ENCODE measurements around the gene ARL1. TPM values are rescaled to one million over a fixed set of nuclear protein-coding genes. Genes with fewer than 3 reads are reported as not detected.
"Not testable (repeated sequence)": the region's sequence is repeated elsewhere in the genome, so short reads cannot be mapped to it uniquely, and the experiment has no call there.

Gene ARL1
- total and polyA plus RNA-seq, 2 donors (not counting 1 experiment from before 2014, with no cell fraction given): 13.8 to 40.7 TPM

DNA sequence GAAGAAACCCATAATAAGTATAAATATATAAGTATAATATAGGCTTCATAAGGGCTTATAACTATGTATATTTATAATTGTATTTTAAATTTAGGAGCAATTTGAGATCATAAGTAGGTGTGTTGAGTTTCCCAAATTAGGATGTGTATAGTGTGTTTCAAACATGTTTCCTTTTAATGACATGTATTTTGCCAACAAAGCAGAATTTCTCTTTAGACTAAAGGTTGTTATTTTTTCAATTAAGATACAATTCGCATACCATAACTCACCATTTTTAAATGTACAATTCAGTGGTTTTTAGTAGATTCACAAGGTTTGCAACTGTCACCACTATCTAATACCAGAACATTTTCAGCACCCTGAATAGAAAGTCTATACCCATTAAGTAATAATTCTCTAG, 7.7 kb upstream of the ARL1 start:
- TF ChIP-seq, protein P1, sequence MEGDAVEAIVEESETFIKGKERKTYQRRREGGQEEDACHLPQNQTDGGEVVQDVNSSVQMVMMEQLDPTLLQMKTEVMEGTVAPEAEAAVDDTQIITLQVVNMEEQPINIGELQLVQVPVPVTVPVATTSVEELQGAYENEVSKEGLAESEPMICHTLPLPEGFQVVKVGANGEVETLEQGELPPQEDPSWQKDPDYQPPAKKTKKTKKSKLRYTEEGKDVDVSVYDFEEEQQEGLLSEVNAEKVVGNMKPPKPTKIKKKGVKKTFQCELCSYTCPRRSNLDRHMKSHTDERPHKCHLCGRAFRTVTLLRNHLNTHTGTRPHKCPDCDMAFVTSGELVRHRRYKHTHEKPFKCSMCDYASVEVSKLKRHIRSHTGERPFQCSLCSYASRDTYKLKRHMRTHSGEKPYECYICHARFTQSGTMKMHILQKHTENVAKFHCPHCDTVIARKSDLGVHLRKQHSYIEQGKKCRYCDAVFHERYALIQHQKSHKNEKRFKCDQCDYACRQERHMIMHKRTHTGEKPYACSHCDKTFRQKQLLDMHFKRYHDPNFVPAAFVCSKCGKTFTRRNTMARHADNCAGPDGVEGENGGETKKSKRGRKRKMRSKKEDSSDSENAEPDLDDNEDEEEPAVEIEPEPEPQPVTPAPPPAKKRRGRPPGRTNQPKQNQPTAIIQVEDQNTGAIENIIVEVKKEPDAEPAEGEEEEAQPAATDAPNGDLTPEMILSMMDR (IDR thresholded peaks at IDR 0.05): no peak
- no peak for TF ChIP-seq EZH2 (IDR thresholded peaks at IDR 0.05; ENCODE audit: borderline replicate concordance, insufficient read depth, low read depth, low read length, poor library complexity, severe bottlenecking)
- H3K36me3 ChIP-seq (replicated peaks in 1 of 2; ENCODE audit: control extremely low read depth in 1 of 2, control insufficient read depth in 1 of 2, extremely low read depth in 1 of 2, insufficient read depth in 2 of 2, low read length in 1 of 2): no peaks in the 10 kb centered on the region
- POLR2A ChIA-PET: no interaction called here
- DNase-seq (no peak), ATAC-seq (ENCODE audit: low read depth) (no peak)
- no peak overlapping the region for H3K4me2 ChIP-seq (replicated peaks; ENCODE audit: low read depth, low read length, poor library complexity, severe bottlenecking)
- Mint-ChIP-seq H3K27me3 (peaks cover 5% of the 10 kb centered on the region), H3K4me1 (no peaks in the 10 kb centered on the region), H3K4me3 (no peak overlapping the region), H3K9me3 (ENCODE audit: insufficient read depth) (no peaks in the 10 kb centered on the region), H3K27ac (no peak overlapping the region)
- CTCF ChIA-PET: interaction anchor here (0.7 to 1.6 kb wide), 22 partner anchors 9 to 1069 kb away, joined by 3 to 47 read pairs (median 4); partner anchors contain the start of gene GNPTAB
- no peak overlapping the region for H3K9ac ChIP-seq (ENCODE audit: low read length)
- no peaks in the 10 kb centered on the region for H3K9me3 ChIP-seq (ENCODE audit: control extremely low read depth in 1 of 3, control insufficient read depth in 2 of 3, insufficient read depth in 1 of 3, low read length in 2 of 3)
- no peaks in the 10 kb centered on the region for H3K79me2 ChIP-seq (ENCODE audit: control insufficient read depth, insufficient read depth, low read length)
- H2AFZ ChIP-seq (ENCODE audit: insufficient read depth, low read depth, low read length, poor library complexity, severe bottlenecking): no peak overlapping the region
- H4K20me1 ChIP-seq (ENCODE audit: control insufficient read depth, insufficient read depth, low read length, poor library complexity, severe bottlenecking): no peaks in the 10 kb centered on the region
- no CpG with 5 or more reads among the region's 1 CpG for WGBS (ENCODE audit: insufficient coverage)
- H3K27me3 ChIP-seq (replicated peaks in 1 of 4; ENCODE audit: control extremely low read depth in 1 of 4, control insufficient read depth in 3 of 4, insufficient read depth in 4 of 4, low read length in 3 of 4): peaks cover 0 to 3% (median 0%) of the 10 kb centered on the region in 4 experiments
- H3K4me3 ChIP-seq (ENCODE audit: control extremely low read depth in 1 of 5, extremely low read depth in 1 of 5, insufficient read depth in 1 of 5, low read depth in 2 of 5, low read length in 4 of 5): no peak overlapping the region
- H3K27ac ChIP-seq (ENCODE audit: low read length in 2 of 2): no peak overlapping the region
- H3K4me1 ChIP-seq (ENCODE audit: control insufficient read depth in 2 of 2, insufficient read depth in 2 of 2, low read length in 2 of 2): no peaks in the 10 kb centered on the region
- intact Hi-C loops (cut with micrococcal nuclease): loop anchor here (2.0 kb wide), 2 partner anchors 358 to 416 kb away; partner anchors contain the start of gene GNPTAB

DNA sequence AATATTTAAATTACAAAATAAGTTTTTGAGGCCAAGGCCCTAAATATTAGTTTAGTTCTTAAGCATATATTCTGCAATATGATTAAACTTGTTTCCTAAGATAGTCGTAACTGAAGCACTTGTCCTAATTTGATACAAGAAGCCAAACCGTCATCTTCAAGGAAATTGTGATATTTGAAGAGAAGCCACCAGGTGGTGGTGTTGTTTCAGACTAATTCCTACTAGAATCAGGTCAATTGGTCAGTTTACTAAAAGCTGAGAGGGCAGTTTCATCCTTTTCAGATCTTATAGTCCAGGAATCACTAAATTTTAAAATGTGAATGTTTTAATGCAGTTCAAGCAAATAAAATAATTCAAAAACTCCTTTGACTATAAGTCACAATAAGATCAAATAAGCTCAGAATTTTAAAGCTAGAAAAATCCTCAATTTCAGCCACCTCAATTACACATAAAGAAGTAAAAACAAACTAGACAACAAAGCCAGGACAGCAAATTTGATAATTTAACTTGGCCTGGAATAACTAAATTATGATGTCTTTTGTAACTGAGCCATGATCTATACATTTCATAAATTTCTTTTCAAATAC, 7.1 kb upstream of the ARL1 start:
- no peaks in the 10 kb centered on the region for H3K36me3 ChIP-seq (replicated peaks in 1 of 2; ENCODE audit: control extremely low read depth in 1 of 2, control insufficient read depth in 1 of 2, extremely low read depth in 1 of 2, insufficient read depth in 2 of 2, low read length in 1 of 2)
- intact Hi-C loops (cut with micrococcal nuclease): loop anchor here (1.0 to 2.0 kb wide), 5 partner anchors 345 to 503 kb away; partner anchors contain the start of gene GNPTAB
- no peak for TF ChIP-seq EZH2 (IDR thresholded peaks at IDR 0.05; ENCODE audit: borderline replicate concordance, insufficient read depth, low read depth, low read length, poor library complexity, severe bottlenecking)
- TF ChIP-seq, protein P1 (IDR thresholded peaks at IDR 0.05): peak; percentile 79
- Mint-ChIP-seq H3K27me3 (peaks cover 5% of the 10 kb centered on the region), H3K4me1 (no peaks in the 10 kb centered on the region), H3K9me3 (ENCODE audit: insufficient read depth) (no peaks in the 10 kb centered on the region), H3K4me3 (no peak overlapping the region), H3K27ac (no peak overlapping the region)
- H2AFZ ChIP-seq (ENCODE audit: insufficient read depth, low read depth, low read length, poor library complexity, severe bottlenecking): no peak overlapping the region
- H3K4me3 ChIP-seq (ENCODE audit: control extremely low read depth in 1 of 5, extremely low read depth in 1 of 5, insufficient read depth in 1 of 5, low read depth in 2 of 5, low read length in 4 of 5): no peak overlapping the region
- H3K27ac ChIP-seq (ENCODE audit: low read length in 2 of 2): no peak overlapping the region
- H3K9ac ChIP-seq (ENCODE audit: low read length): no peak overlapping the region
- ATAC-seq (ENCODE audit: low read depth): no peak
- ChIA-PET POLR2A (no interaction called here), CTCF (interaction anchor here (0.7 to 1.6 kb wide), 22 partner anchors 9 to 1069 kb away, joined by 3 to 47 read pairs (median 4); partner anchors contain the start of gene GNPTAB)
- no peaks in the 10 kb centered on the region for H3K79me2 ChIP-seq (ENCODE audit: control insufficient read depth, insufficient read depth, low read length)
- H3K4me2 ChIP-seq (replicated peaks; ENCODE audit: low read depth, low read length, poor library complexity, severe bottlenecking): no peak overlapping the region
- H3K4me1 ChIP-seq (ENCODE audit: control insufficient read depth in 2 of 2, insufficient read depth in 2 of 2, low read length in 2 of 2): no peaks in the 10 kb centered on the region
- H4K20me1 ChIP-seq (ENCODE audit: control insufficient read depth, insufficient read depth, low read length, poor library complexity, severe bottlenecking): no peaks in the 10 kb centered on the region
- no peaks in the 10 kb centered on the region for H3K9me3 ChIP-seq (ENCODE audit: control extremely low read depth in 1 of 3, control insufficient read depth in 2 of 3, insufficient read depth in 1 of 3, low read length in 2 of 3)
- peaks cover 0 to 3% (median 0%) of the 10 kb centered on the region in 4 experiments for H3K27me3 ChIP-seq (replicated peaks in 1 of 4; ENCODE audit: control extremely low read depth in 1 of 4, control insufficient read depth in 3 of 4, insufficient read depth in 4 of 4, low read length in 3 of 4)
- WGBS (ENCODE audit: insufficient coverage): no CpG with 5 or more reads among the region's 2 CpGs
- peak; percentile 52 for DNase-seq

DNA sequence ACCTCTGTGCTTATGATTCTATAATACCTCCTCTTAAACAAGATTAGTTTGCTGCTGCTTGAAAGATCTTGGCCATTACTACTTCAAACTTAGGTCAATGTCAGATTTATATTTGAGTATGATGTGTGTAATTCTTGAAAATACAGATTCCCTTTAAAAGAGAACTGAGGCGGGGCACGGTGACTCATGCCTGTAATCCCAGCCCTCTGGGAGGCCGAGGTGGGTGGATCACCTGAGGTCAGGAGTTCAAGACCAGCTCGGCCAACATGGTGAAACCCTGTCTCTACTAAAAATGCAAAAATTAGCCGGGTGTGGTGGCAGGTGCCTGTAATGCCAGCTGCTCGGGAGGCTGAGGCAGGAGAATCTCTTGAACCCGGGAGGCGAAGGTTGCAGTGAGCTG, 2.6 kb upstream of the ARL1 start:
- H3K9me3 ChIP-seq (ENCODE audit: control extremely low read depth in 1 of 3, control insufficient read depth in 2 of 3, insufficient read depth in 1 of 3, low read length in 2 of 3): not testable (repeated sequence)

More for the DNA sequence above, 2.6 kb upstream of the ARL1 start:
- H3K36me3 ChIP-seq (replicated peaks in 1 of 2; ENCODE audit: control extremely low read depth in 1 of 2, control insufficient read depth in 1 of 2, extremely low read depth in 1 of 2, insufficient read depth in 2 of 2, low read length in 1 of 2); H3K27me3 ChIP-seq (replicated peaks in 1 of 4; ENCODE audit: control extremely low read depth in 1 of 4, control insufficient read depth in 3 of 4, insufficient read depth in 4 of 4, low read length in 3 of 4); DNase-seq; POLR2A ChIA-PET; H3K4me3 Mint-ChIP-seq; H3K9ac ChIP-seq (ENCODE audit: low read length); H4K20me1 ChIP-seq (ENCODE audit: control insufficient read depth, insufficient read depth, low read length, poor library complexity, severe bottlenecking); intact Hi-C loops (cut with micrococcal nuclease); H2AFZ ChIP-seq (ENCODE audit: insufficient read depth, low read depth, low read length, poor library complexity, severe bottlenecking); H3K9me3 Mint-ChIP-seq (ENCODE audit: insufficient read depth); H3K27me3 Mint-ChIP-seq; H3K4me2 ChIP-seq (replicated peaks; ENCODE audit: low read depth, low read length, poor library complexity, severe bottlenecking); ATAC-seq (ENCODE audit: low read depth); H3K27ac Mint-ChIP-seq; H3K4me3 ChIP-seq (ENCODE audit: control extremely low read depth in 1 of 5, extremely low read depth in 1 of 5, insufficient read depth in 1 of 5, low read depth in 2 of 5, low read length in 4 of 5); H3K27ac ChIP-seq (ENCODE audit: low read length in 2 of 2): not testable (repeated sequence)
- peaks cover 23% of the 10 kb centered on the region for H3K4me1 Mint-ChIP-seq
- WGBS (ENCODE audit: insufficient coverage): 78% methylated on average over 7 of the region's 8 CpGs
- Histone ChIP-seq H3K4me1 (ENCODE audit: control insufficient read depth in 2 of 2, insufficient read depth in 2 of 2, low read length in 2 of 2) (peaks cover 9 to 12% of the 10 kb centered on the region in 2 donors), H3K79me2 (ENCODE audit: control insufficient read depth, insufficient read depth, low read length) (peaks cover 32% of the 10 kb centered on the region)
- CTCF ChIA-PET: interaction anchor here (1.2 kb wide), 1 partner anchor 429 kb away, joined by 6 read pairs; no protein-coding TSS in a partner anchor
